Effector memory CD4-positive, alpha-beta T cell (primary cell): ENCODE data around the gene LDLRAD4.

Source experiments
- DNase-seq, 3 donors: peaks; one replicate each; pipeline ENCODE4 v3.0.0-alpha.2; 2020
- H3K27ac ChIP-seq: 2 replicates; pipeline ENCODE4 v1.7.0; 2013; ENCODE audit warnings: mild to moderate bottlenecking, low read length, moderate library complexity; ENCODE audit not compliant: insufficient read depth, poor library complexity, severe bottlenecking
- H3K27me3 ChIP-seq: replicated peaks from 2 replicates; pipeline ENCODE4 v1.7.0; 2013; ENCODE audit warnings: mild to moderate bottlenecking, low read length; ENCODE audit not compliant: insufficient read depth, control insufficient read depth, poor library complexity, severe bottlenecking
- H3K36me3 ChIP-seq: 2 replicates; pipeline ENCODE4 v1.7.0; 2013; ENCODE audit warnings: mild to moderate bottlenecking, low read length, moderate library complexity; ENCODE audit not compliant: control insufficient read depth, insufficient read depth
- H3K4me1 ChIP-seq: 2 replicates; pipeline ENCODE4 v1.7.0; 2013; ENCODE audit warnings: low read length, mild to moderate bottlenecking; ENCODE audit not compliant: control insufficient read depth, insufficient read depth, poor library complexity, severe bottlenecking
- H3K4me3 ChIP-seq: 2 replicates; pipeline ENCODE4 v1.7.0; 2013; ENCODE audit warnings: low read length, low read depth, mild to moderate bottlenecking; ENCODE audit not compliant: insufficient read depth, poor library complexity, severe bottlenecking
- H3K9me3 ChIP-seq: 2 replicates; pipeline ENCODE4 v1.7.0; 2013; ENCODE audit warnings: mild to moderate bottlenecking, low read length, moderate library complexity; ENCODE audit not compliant: control insufficient read depth

LDLRAD4 gene

GRCh38 chr18:13409026-13409425 is 190.5 kb downstream of the LDLRAD4 start:
- H3K36me3 ChIP-seq: peaks cover 10% of the 10 kb centered on the region

GRCh38 chr18:13409997-13410396 is 191.4 kb downstream of the LDLRAD4 start:
- no peaks in the 10 kb centered on the region for H3K27me3 ChIP-seq
- peaks cover 10% of the 10 kb centered on the region for H3K36me3 ChIP-seq
- H3K9me3 ChIP-seq: no peaks in the 10 kb centered on the region
- H3K4me1 ChIP-seq: no peaks in the 10 kb centered on the region
- H3K27ac ChIP-seq: no peak overlapping the region
- no peak for DNase-seq
- H3K4me3 ChIP-seq: no peak overlapping the region

More at GRCh38 chr18:13409026-13409425, 190.5 kb downstream of the LDLRAD4 start:
- DNase-seq: no peak
- H3K4me1 ChIP-seq: no peaks in the 10 kb centered on the region
- no peaks in the 10 kb centered on the region for H3K27me3 ChIP-seq
- no peak overlapping the region for H3K27ac ChIP-seq
- no peaks in the 10 kb centered on the region for H3K9me3 ChIP-seq
- no peak overlapping the region for H3K4me3 ChIP-seq

- H3K4me1 ChIP-seq: no peaks in the 10 kb centered on the region
- H3K27ac ChIP-seq: no peak overlapping the region
- peaks cover 10% of the 10 kb centered on the region for H3K36me3 ChIP-seq
- no peaks in the 10 kb centered on the region for H3K9me3 ChIP-seq
- H3K27me3 ChIP-seq: no peaks in the 10 kb centered on the region
- no peak for DNase-seq
- H3K4me3 ChIP-seq: no peak overlapping the region
These were observed 191.9 kb downstream of the LDLRAD4 start for GRCh38 chr18:13410471-13410870.

- no peaks in the 10 kb centered on the region for H3K27me3 ChIP-seq
- H3K4me3 ChIP-seq: no peak overlapping the region
- no peaks in the 10 kb centered on the region for H3K9me3 ChIP-seq
- H3K4me1 ChIP-seq: no peaks in the 10 kb centered on the region
- H3K27ac ChIP-seq: no peak overlapping the region
- H3K36me3 ChIP-seq: peaks cover 10% of the 10 kb centered on the region
- DNase-seq: no peak
These were observed 193.5 kb downstream of the LDLRAD4 start for GRCh38 chr18:13412017-13412416.

- Histone ChIP-seq H3K4me1 (no peaks in the 10 kb centered on the region), H3K4me3 (no peak overlapping the region), H3K36me3 (peaks cover 10% of the 10 kb centered on the region), H3K27me3 (no peaks in the 10 kb centered on the region), H3K27ac (no peak overlapping the region), H3K9me3 (no peaks in the 10 kb centered on the region)
- DNase-seq: no peak
These were observed 194.3 kb downstream of the LDLRAD4 start for GRCh38 chr18:13412901-13413300.

GRCh38 chr18:13414102-13414501 is 195.5 kb downstream of the LDLRAD4 start:
- Histone ChIP-seq H3K27me3 (no peaks in the 10 kb centered on the region), H3K9me3 (no peaks in the 10 kb centered on the region), H3K4me1 (no peaks in the 10 kb centered on the region), H3K36me3 (peaks cover 10% of the 10 kb centered on the region), H3K4me3 (no peak overlapping the region), H3K27ac (no peak overlapping the region)
- no peak for DNase-seq

GRCh38 chr18:13414521-13414920 is 196.0 kb downstream of the LDLRAD4 start:
- Histone ChIP-seq H3K27me3 (no peaks in the 10 kb centered on the region), H3K4me3 (no peak overlapping the region), H3K4me1 (no peaks in the 10 kb centered on the region), H3K9me3 (no peaks in the 10 kb centered on the region), H3K27ac (no peak overlapping the region), H3K36me3 (peaks cover 10% of the 10 kb centered on the region)
- no peak for DNase-seq

- Histone ChIP-seq H3K4me3 (no peak overlapping the region), H3K36me3 (peaks cover 10% of the 10 kb centered on the region), H3K27me3 (no peaks in the 10 kb centered on the region), H3K4me1 (peaks cover 2% of the 10 kb centered on the region), H3K27ac (no peak overlapping the region), H3K9me3 (no peaks in the 10 kb centered on the region)
- DNase-seq: no peak
These were observed 197.2 kb downstream of the LDLRAD4 start for GRCh38 chr18:13415736-13416135.

GRCh38 chr18:13416208-13416607 is 197.6 kb downstream of the LDLRAD4 start:
- Histone ChIP-seq H3K9me3 (no peaks in the 10 kb centered on the region), H3K27me3 (no peaks in the 10 kb centered on the region), H3K27ac (no peak overlapping the region), H3K4me1 (peaks cover 6% of the 10 kb centered on the region), H3K36me3 (peaks cover 10% of the 10 kb centered on the region), H3K4me3 (no peak overlapping the region)
- no peak for DNase-seq

- Histone ChIP-seq H3K4me3 (no peak overlapping the region), H3K36me3 (peaks cover 7% of the 10 kb centered on the region), H3K27ac (no peak overlapping the region), H3K27me3 (no peaks in the 10 kb centered on the region), H3K9me3 (no peaks in the 10 kb centered on the region), H3K4me1 (peaks cover 8% of the 10 kb centered on the region)
- no peak for DNase-seq
These were observed 198.3 kb downstream of the LDLRAD4 start for GRCh38 chr18:13416848-13417247.
